IgD-negative memory B cell (primary cell): ENCODE measurements around the gene RDH8. TPM values are rescaled to one million over a fixed set of nuclear protein-coding genes. Genes with fewer than 3 reads are reported as not detected.

Experiments
- H3K27ac Mint-ChIP-seq, 3 donors: one replicate each; pipeline ENCODE4 v1.8.0; 2020 to 2022; ENCODE audit warnings: mild to moderate bottlenecking in 3 of 3, mixed read lengths in 3 of 3, moderate library complexity in 1 of 3
- H3K27me3 Mint-ChIP-seq: one replicate; pipeline ENCODE4 v1.8.0; 2021; ENCODE audit warnings: mixed read lengths
- H3K36me3 Mint-ChIP-seq: one replicate; pipeline ENCODE4 v1.8.0; 2020; ENCODE audit warnings: mild to moderate bottlenecking, mixed read lengths
- H3K4me1 Mint-ChIP-seq, 3 donors: one replicate each; pipeline ENCODE4 v1.8.0; 2020 to 2022; ENCODE audit warnings: mixed read lengths in 3 of 3, mild to moderate bottlenecking in 1 of 3
- H3K4me3 Mint-ChIP-seq, 4 donors: one replicate each; pipeline ENCODE4 v1.8.0; 2020 to 2022; ENCODE audit warnings: mild to moderate bottlenecking in 4 of 4, mixed read lengths in 4 of 4, moderate library complexity in 3 of 4
- H3K9me3 Mint-ChIP-seq, 3 donors: one replicate each; pipeline ENCODE4 v1.8.0; 2020 to 2021; ENCODE audit warnings: mixed read lengths in 3 of 3, mild to moderate bottlenecking in 1 of 3
- polyA plus RNA-seq: library from polyadenylated mRNA; unstranded; fragments of 300-500 nt; fragmentation: Illumina TruSeq; gene quantifications from one replicate; pipeline ENCODE4 v1.2.3, GENCODE V29; 2021

The RDH8 gene
- polyA plus RNA-seq, 1 donor from 2014 or later = not detected

DNA sequence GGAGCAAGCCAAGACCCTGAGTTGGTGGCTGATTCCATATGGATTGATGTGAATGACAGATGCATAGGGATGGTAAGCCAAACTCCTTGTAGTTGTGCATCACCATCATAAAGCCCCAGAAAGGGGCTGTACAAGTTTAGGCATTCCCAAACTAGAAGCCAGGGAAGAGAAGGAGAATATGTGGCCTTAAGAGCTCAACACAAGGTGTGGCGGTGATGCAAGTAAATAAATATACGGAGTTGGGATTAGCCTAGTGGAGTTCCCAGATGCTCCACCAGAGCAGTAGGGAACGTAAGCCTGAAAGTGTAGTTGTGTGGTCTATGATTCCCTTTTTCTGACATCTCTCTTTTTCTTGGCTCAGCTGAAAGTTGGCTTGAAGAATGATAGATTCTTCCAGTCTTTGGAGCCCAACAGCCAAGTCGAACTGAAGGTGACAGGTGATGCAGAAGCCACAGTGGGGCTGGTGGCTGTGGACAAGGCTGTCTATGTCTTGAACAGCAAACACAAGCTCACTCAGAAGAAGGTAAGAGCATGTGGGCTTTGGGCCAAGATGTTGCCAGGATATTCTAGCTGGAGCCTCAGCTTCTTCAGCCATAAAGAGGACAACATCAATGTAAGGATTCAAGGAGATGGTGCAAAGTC is 30.1 kb downstream of the RDH8 start:
- Mint-ChIP-seq H3K36me3 (peaks cover 2% of the 10 kb centered on the region), H3K4me3 (no peak overlapping the region), H3K27ac (no peak overlapping the region), H3K9me3 (peaks cover 2 to 17% (median 3%) of the 10 kb centered on the region in 3 donors), H3K4me1 (peaks cover 0 to 1% (median 0%) of the 10 kb centered on the region in 3 donors), H3K27me3 (peaks cover 31% of the 10 kb centered on the region)

DNA sequence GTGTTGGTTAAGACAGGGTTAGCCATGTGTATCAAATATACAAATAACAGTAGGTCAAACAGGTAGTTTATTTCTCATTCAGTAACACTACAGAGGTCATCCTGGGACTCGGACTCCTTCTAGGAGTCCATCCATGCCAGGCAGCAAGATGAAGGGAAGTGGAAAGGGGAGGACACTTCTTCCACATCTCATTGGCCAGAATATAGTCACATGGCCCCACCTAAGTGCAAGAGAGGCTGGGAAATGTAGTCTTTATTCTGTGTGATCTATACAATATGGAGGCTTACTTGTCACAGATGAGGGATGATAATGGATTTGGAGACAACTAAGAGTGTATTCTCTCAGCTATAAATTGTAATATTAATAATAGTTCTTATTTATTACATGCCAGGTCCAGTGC is 31.1 kb downstream of the RDH8 start:
- peaks cover 2% of the 10 kb centered on the region for H3K36me3 Mint-ChIP-seq
- no peak overlapping the region for H3K27ac Mint-ChIP-seq
- H3K9me3 Mint-ChIP-seq = peaks cover 2 to 17% (median 3%) of the 10 kb centered on the region in 3 donors
- H3K4me3 Mint-ChIP-seq = no peak overlapping the region
- H3K27me3 Mint-ChIP-seq = peaks cover 22% of the 10 kb centered on the region
- H3K4me1 Mint-ChIP-seq = peaks cover 0 to 3% (median 0%) of the 10 kb centered on the region in 3 donors

DNA sequence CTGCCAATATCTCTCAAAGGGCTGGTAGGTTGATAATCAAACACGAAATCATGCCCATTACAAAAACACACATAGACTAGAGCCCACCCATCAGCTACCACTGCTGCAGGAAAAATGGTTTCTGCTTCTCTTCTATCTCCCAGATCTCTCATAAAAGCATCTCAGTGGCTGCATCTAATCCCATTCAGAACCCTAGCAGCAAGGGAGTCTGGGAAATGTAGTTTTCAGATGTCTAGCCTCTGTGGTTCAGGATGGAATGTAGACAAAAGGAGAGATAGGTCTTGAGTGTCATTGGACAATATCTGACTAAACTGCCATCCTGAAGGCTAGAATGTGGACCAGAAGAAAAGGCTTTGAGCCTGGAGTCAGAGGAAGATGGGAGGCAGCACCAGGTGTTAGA is 32.1 kb downstream of the RDH8 start:
- Mint-ChIP-seq H3K4me1 (peaks cover 0 to 3% (median 0%) of the 10 kb centered on the region in 3 donors), H3K27ac (no peak overlapping the region), H3K4me3 (peak overlapping the region in 1 of 4 donors; percentile 22), H3K27me3 (peaks cover 20% of the 10 kb centered on the region), H3K36me3 (peaks cover 2% of the 10 kb centered on the region), H3K9me3 (peaks cover 2 to 17% (median 3%) of the 10 kb centered on the region in 3 donors)

GRCh38 chr19:10049626-10050025 is 36.3 kb downstream of the RDH8 start:
- Mint-ChIP-seq H3K27ac (no peak overlapping the region), H3K4me1 (peaks cover 0 to 3% (median 0%) of the 10 kb centered on the region in 3 donors), H3K27me3 (peaks cover 7% of the 10 kb centered on the region), H3K4me3 (no peak overlapping the region), H3K9me3 (peaks cover 0 to 3% (median 2%) of the 10 kb centered on the region in 3 donors), H3K36me3 (no peaks in the 10 kb centered on the region)

- peaks cover 0 to 3% (median 0%) of the 10 kb centered on the region in 3 donors for H3K4me1 Mint-ChIP-seq
- peaks cover 7% of the 10 kb centered on the region for H3K27me3 Mint-ChIP-seq
- H3K27ac Mint-ChIP-seq = no peak overlapping the region
- H3K4me3 Mint-ChIP-seq = peak overlapping the region in 1 of 4 donors; percentile 8
- H3K9me3 Mint-ChIP-seq = no peaks in the 10 kb centered on the region
- H3K36me3 Mint-ChIP-seq = no peaks in the 10 kb centered on the region
These were observed 39.5 kb downstream of the RDH8 start for GRCh38 chr19:10052602-10053360.

DNA sequence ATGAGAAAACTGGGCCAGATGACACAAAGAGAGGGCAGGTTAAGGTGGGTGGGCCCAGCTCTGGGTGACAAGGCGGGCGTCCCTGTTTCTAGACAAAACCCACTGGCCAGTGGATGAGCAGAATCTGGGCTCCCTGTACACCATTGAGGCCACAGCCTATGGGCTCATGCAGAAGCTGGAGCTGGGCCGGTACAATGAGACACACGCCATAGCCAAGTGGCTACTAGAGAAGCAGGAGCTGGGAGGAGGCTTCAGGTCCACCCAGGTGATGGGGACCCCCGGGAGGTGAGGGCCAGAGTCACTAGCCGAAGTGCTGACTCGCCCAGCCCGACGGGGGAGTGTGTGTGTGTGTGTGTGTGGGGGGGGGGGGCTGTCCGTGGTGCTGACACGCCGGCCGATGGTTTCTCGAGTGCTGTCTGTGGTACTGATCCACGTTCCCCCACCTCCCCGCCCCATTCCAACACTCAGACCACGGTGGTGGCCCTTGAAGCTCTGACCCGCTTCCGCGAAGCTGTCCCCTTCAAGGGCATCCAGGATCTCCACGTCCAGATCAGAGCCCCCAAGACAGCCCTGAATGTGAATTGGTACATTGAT is 48.5 kb downstream of the RDH8 start:
- no peaks in the 10 kb centered on the region for H3K9me3 Mint-ChIP-seq
- no peak overlapping the region for H3K4me3 Mint-ChIP-seq
- no peaks in the 10 kb centered on the region for H3K4me1 Mint-ChIP-seq
- peaks cover 22% of the 10 kb centered on the region for H3K27me3 Mint-ChIP-seq
- no peaks in the 10 kb centered on the region for H3K36me3 Mint-ChIP-seq
- no peak overlapping the region for H3K27ac Mint-ChIP-seq

- Mint-ChIP-seq H3K4me3 (no peak overlapping the region), H3K27ac (no peak overlapping the region)
These were observed 54.9 kb downstream of the RDH8 start for GRCh38 chr19:10068205-10068604.

GRCh38 chr19:10069046-10069445 is 55.8 kb downstream of the RDH8 start:
- Mint-ChIP-seq H3K4me1 (peaks cover 0 to 1% (median 0%) of the 10 kb centered on the region in 3 donors), H3K9me3 (no peaks in the 10 kb centered on the region), H3K36me3 (no peaks in the 10 kb centered on the region), H3K27me3 (peaks cover 18% of the 10 kb centered on the region), H3K4me3 (peak overlapping the region in 1 of 4 donors; percentile 85), H3K27ac (no peak overlapping the region)

More at GRCh38 chr19:10068205-10068604, 54.9 kb downstream of the RDH8 start:
- Mint-ChIP-seq H3K9me3 (no peaks in the 10 kb centered on the region), H3K36me3 (no peaks in the 10 kb centered on the region), H3K27me3 (peaks cover 18% of the 10 kb centered on the region), H3K4me1 (peaks cover 0 to 1% (median 0%) of the 10 kb centered on the region in 3 donors)

DNA sequence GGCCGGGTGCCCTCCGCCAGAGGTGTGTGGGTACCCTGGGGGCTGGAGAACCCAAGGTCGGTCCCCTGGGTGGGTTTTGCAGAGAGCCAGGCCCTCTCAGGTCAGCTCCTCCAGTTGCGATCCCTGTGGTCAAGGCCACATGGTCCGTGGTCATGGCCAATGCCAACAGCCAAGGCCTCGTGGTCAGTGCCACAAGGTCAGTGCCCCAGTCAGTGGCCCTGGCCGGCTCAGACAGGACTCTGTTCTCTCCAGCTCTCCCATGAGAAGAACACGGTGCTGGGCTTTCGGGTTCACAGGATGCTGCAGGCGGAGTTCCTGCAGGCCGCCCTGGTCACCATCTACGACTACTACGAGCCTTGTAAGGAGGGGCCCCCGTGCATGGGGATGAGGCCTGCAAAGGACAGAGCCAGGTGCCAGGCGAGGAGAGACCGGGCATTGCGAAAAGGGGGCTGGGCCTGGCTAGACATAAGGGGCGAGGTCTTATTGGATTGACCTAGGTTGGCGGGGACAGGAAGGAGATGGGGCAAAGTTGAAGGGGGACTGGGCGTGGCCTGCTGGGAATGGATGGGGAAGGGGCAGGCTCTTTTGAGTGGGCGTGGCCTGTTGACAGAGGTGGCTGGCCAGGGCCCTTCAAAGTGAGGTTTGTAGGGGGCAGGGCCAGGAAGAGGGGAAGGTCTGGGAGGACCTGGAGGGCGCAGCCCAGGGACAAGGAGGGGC is 57.6 kb downstream of the RDH8 start:
- no peak overlapping the region for H3K4me3 Mint-ChIP-seq
- H3K9me3 Mint-ChIP-seq = peaks cover 0 to 1% (median 0%) of the 10 kb centered on the region in 3 donors
- peaks cover 17% of the 10 kb centered on the region for H3K27me3 Mint-ChIP-seq
- H3K36me3 Mint-ChIP-seq = no peaks in the 10 kb centered on the region
- H3K4me1 Mint-ChIP-seq = peaks cover 0 to 1% (median 0%) of the 10 kb centered on the region in 3 donors
- no peak overlapping the region for H3K27ac Mint-ChIP-seq

Other genes with a start within 250 kb of the RDH8 start
- gene ZNF846, start 244.7 kb upstream of the RDH8 start, polyA plus RNA-seq = 6.3 TPM
- 10.4 TPM for gene FBXL12, start 194.4 kb upstream of the RDH8 start, polyA plus RNA-seq
- gene UBL5, start 185.6 kb upstream of the RDH8 start, polyA plus RNA-seq = 592 TPM
- 77.4 TPM for gene PIN1, start 178.2 kb upstream of the RDH8 start, polyA plus RNA-seq
- gene OLFM2, start 77.0 kb upstream of the RDH8 start, polyA plus RNA-seq = 0.21 TPM
- not detected for gene COL5A3, start 3.0 kb upstream of the RDH8 start, polyA plus RNA-seq
- 63.2 TPM for gene SHFL, start 72.8 kb downstream of the RDH8 start, polyA plus RNA-seq
- gene ANGPTL6, start 89.2 kb downstream of the RDH8 start, polyA plus RNA-seq = 1.3 TPM
- gene PPAN, start 92.9 kb downstream of the RDH8 start, polyA plus RNA-seq = 37.5 TPM
- 3.3 TPM for gene P2RY11, start 98.2 kb downstream of the RDH8 start, polyA plus RNA-seq
- 214 TPM for gene EIF3G, start 106.4 kb downstream of the RDH8 start, polyA plus RNA-seq
- 74.6 TPM for gene DNMT1, start 181.5 kb downstream of the RDH8 start, polyA plus RNA-seq
- gene S1PR2, start 217.8 kb downstream of the RDH8 start, polyA plus RNA-seq = 0.20 TPM
- gene MRPL4, start 238.7 kb downstream of the RDH8 start, polyA plus RNA-seq = 48.8 TPM